HFFc6 (cell line): Measurements from ENCODE around the gene SELENOO. TPM values are rescaled to one million over a fixed set of nuclear protein-coding genes. Genes with fewer than 3 reads are reported as not detected.

Source experiments
- DNase-seq: peaks from one replicate; pipeline ENCODE4 v3.0.0-alpha.2; 2018
- H3K27ac Mint-ChIP-seq: 2 replicates; pipeline ENCODE4 v1.8.0; 2020; ENCODE audit warnings: mild to moderate bottlenecking, mixed read lengths
- H3K27me3 Mint-ChIP-seq: 2 replicates; pipeline ENCODE4 v1.8.0; 2021; ENCODE audit warnings: mild to moderate bottlenecking, moderate library complexity, mixed read lengths; ENCODE audit not compliant: insufficient read depth
- H3K36me3 Mint-ChIP-seq: 2 replicates; pipeline ENCODE4 v1.8.0; 2021; ENCODE audit warnings: low read depth, mixed read lengths
- H3K4me1 Mint-ChIP-seq: 2 replicates; pipeline ENCODE4 v1.8.0; 2020; ENCODE audit warnings: low read depth, mixed read lengths
- H3K4me3 Mint-ChIP-seq: 2 replicates; pipeline ENCODE4 v1.8.0; 2020; ENCODE audit warnings: mild to moderate bottlenecking, moderate library complexity, mixed read lengths
- H3K9me3 Mint-ChIP-seq: 2 replicates; pipeline ENCODE4 v1.8.0; 2020; ENCODE audit warnings: mild to moderate bottlenecking, mixed read lengths
- total RNA-seq, 6 experiments: library from RNA; stranded (reverse); fragmentation: NEBNext Ultra II Directional; extraction: Animal tissue kit (Norgen Biotek cat#: 25700); gene quantifications; 2 replicates in 1 of 6; 3 replicates in 5 of 6; pipeline ENCODE4 v1.2.3, GENCODE V29; 2021
- TF ChIP-seq, protein P1 (sequence below): fragments of 200-600 bp; sonication (generic); IDR thresholded peaks from 2 replicates; pipeline ENCODE4 v1.5.0; 2021; ENCODE audit warnings: antibody characterized with exemption, mild to moderate bottlenecking

SELENOO gene
- total RNA-seq, 6 experiments from 2014 or later: 14.4 to 18.0 (median 16.0) TPM

- H3K4me1 Mint-ChIP-seq: no peaks in the 10 kb centered on the region
- TF ChIP-seq, protein P1, sequence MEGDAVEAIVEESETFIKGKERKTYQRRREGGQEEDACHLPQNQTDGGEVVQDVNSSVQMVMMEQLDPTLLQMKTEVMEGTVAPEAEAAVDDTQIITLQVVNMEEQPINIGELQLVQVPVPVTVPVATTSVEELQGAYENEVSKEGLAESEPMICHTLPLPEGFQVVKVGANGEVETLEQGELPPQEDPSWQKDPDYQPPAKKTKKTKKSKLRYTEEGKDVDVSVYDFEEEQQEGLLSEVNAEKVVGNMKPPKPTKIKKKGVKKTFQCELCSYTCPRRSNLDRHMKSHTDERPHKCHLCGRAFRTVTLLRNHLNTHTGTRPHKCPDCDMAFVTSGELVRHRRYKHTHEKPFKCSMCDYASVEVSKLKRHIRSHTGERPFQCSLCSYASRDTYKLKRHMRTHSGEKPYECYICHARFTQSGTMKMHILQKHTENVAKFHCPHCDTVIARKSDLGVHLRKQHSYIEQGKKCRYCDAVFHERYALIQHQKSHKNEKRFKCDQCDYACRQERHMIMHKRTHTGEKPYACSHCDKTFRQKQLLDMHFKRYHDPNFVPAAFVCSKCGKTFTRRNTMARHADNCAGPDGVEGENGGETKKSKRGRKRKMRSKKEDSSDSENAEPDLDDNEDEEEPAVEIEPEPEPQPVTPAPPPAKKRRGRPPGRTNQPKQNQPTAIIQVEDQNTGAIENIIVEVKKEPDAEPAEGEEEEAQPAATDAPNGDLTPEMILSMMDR: peak; percentile 37
- H3K4me3 Mint-ChIP-seq: no peak overlapping the region
- H3K9me3 Mint-ChIP-seq: no peaks in the 10 kb centered on the region
- H3K27ac Mint-ChIP-seq: no peak overlapping the region
- H3K36me3 Mint-ChIP-seq: peaks cover 7% of the 10 kb centered on the region
- DNase-seq: no peak
- peaks cover 2% of the 10 kb centered on the region for H3K27me3 Mint-ChIP-seq
Observed at GRCh38 chr22:50221410-50222300, 20.8 kb downstream of the SELENOO start.

- no peaks in the 10 kb centered on the region for H3K9me3 Mint-ChIP-seq
- TF ChIP-seq, protein P1: no peak
- DNase-seq: no peak
- peaks cover under 1% of the 10 kb centered on the region for H3K27me3 Mint-ChIP-seq
- H3K27ac Mint-ChIP-seq: no peak overlapping the region
- H3K36me3 Mint-ChIP-seq: peaks cover 7% of the 10 kb centered on the region
- H3K4me1 Mint-ChIP-seq: no peaks in the 10 kb centered on the region
- H3K4me3 Mint-ChIP-seq: no peak overlapping the region
Observed at GRCh38 chr22:50222508-50222907, 21.7 kb downstream of the SELENOO start.

DNA sequence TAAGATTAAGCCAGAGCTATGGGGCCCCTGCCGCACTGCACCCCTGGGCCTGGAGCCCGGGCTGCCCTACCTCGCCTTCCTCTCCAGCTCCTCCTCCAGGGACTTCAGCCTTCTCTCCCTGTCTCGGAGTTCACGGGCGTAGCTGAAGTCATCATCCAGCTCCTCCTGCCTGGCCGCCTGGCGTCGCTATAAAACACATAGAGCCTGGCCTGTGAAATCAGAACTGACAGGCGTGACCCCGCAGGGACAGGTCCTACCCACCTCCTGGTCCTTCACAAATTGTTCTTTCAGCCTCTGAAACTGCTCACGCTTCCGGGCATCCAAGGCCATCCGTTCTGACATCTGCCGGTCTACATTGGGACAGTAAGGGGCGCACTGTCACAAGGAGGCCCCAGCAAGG is 23.3 kb downstream of the SELENOO start:
- Mint-ChIP-seq H3K9me3 (no peaks in the 10 kb centered on the region), H3K36me3 (peaks cover 7% of the 10 kb centered on the region), H3K27me3 (no peaks in the 10 kb centered on the region; the same call in 1 of the 2 replicates), H3K4me3 (no peak overlapping the region), H3K4me1 (no peaks in the 10 kb centered on the region), H3K27ac (no peak overlapping the region)
- TF ChIP-seq, protein P1: no peak
- DNase-seq: no peak

- no peak overlapping the region for H3K4me3 Mint-ChIP-seq
- DNase-seq: no peak
- TF ChIP-seq, protein P1: no peak
- H3K4me1 Mint-ChIP-seq: no peaks in the 10 kb centered on the region
- H3K9me3 Mint-ChIP-seq: no peaks in the 10 kb centered on the region
- H3K36me3 Mint-ChIP-seq: peaks cover 13% of the 10 kb centered on the region
- no peaks in the 10 kb centered on the region; the same call in 1 of the 2 replicates for H3K27me3 Mint-ChIP-seq
- no peak overlapping the region for H3K27ac Mint-ChIP-seq
Observed at GRCh38 chr22:50225200-50225969, 24.6 kb downstream of the SELENOO start.

GRCh38 chr22:50226063-50226874 is 25.5 kb downstream of the SELENOO start:
- Mint-ChIP-seq H3K27me3 (no peaks in the 10 kb centered on the region; the same call in 1 of the 2 replicates), H3K4me3 (no peak overlapping the region), H3K9me3 (no peaks in the 10 kb centered on the region), H3K4me1 (no peaks in the 10 kb centered on the region), H3K27ac (no peak overlapping the region), H3K36me3 (peaks cover 13% of the 10 kb centered on the region)
- DNase-seq: no peak
- TF ChIP-seq, protein P1: no peak
